MCF 10A (cell line): ENCODE results near the gene PDE4D. TPM values are rescaled to one million over a fixed set of nuclear protein-coding genes. Genes with fewer than 3 reads are reported as not detected.

Experiments
- BruUV-seq: library from RNA; stranded (reverse); fragments of 400-500 nt; replicated peaks from 2 replicates; lab custom pipeline; 2021; lab: Mats Ljungman, UMichigan
- CTCF ChIA-PET: fragments of 300-600 bp; sonication (Branson Sonifier 250); formaldehyde crosslinking; extraction: SDS; loops from one replicate; lab custom pipeline; 2021; ENCODE audit warnings: antibody characterized with exemption, inconsistent platforms; lab: Yijun Ruan, JAX
- POLR2A ChIA-PET: fragments of 300-600, 350-650 bp; sonication (Branson Sonifier 250); formaldehyde crosslinking; extraction: SDS; loops from one replicate; lab custom pipeline; 2020; ENCODE audit warnings: antibody characterized with exemption, inconsistent platforms; lab: Yijun Ruan, JAX
- DNase-seq: peaks from one replicate; pipeline ENCODE4 v3.0.0-alpha.2; 2018; ENCODE audit not compliant: unreplicated experiment
- H3K27ac Mint-ChIP-seq: one replicate; pipeline ENCODE4 v1.8.0; 2022; ENCODE audit warnings: mild to moderate bottlenecking, low read depth, mixed read lengths; ENCODE audit not compliant: unreplicated experiment
- H3K27me3 Mint-ChIP-seq: one replicate; pipeline ENCODE4 v1.8.0; 2022; ENCODE audit warnings: mixed read lengths; ENCODE audit not compliant: insufficient read depth, unreplicated experiment
- H3K36me3 Mint-ChIP-seq: one replicate; pipeline ENCODE4 v1.8.0; 2022; ENCODE audit warnings: mild to moderate bottlenecking, moderate library complexity, mixed read lengths; ENCODE audit not compliant: insufficient read depth, unreplicated experiment
- H3K4me1 Mint-ChIP-seq: one replicate; pipeline ENCODE4 v1.8.0; 2022; ENCODE audit warnings: mixed read lengths; ENCODE audit not compliant: insufficient read depth, unreplicated experiment
- H3K4me3 Mint-ChIP-seq: one replicate; pipeline ENCODE4 v1.8.0; 2022; ENCODE audit warnings: mild to moderate bottlenecking, moderate library complexity, mixed read lengths; ENCODE audit not compliant: unreplicated experiment
- H3K9me3 Mint-ChIP-seq: one replicate; pipeline ENCODE4 v1.8.0; 2022; ENCODE audit warnings: mixed read lengths; ENCODE audit not compliant: unreplicated experiment
- intact Hi-C: fragments of 100-400 bp; cut with micrococcal nuclease; formaldehyde crosslinking; loops from 2 replicates; pipeline ENCODE4 v1.14.1; 2022
- total RNA-seq: library from RNA; stranded (reverse); gene quantifications from 2 replicates; pipeline ENCODE4 v1.2.3, GENCODE V29; 2022
- TF ChIP-seq, protein P1 (sequence below): fragments of 200-600 bp; IDR thresholded peaks from one replicate; pipeline ENCODE4 v1.8.0; 2022; ENCODE audit warnings: antibody characterized with exemption, mild to moderate bottlenecking; ENCODE audit not compliant: unreplicated experiment

PDE4D gene
- total RNA-seq, 1 experiment from 2014 or later: 85.0 TPM

GRCh38 chr5:59873113-59873512 is 20.4 kb downstream of the PDE4D start:
- CTCF ChIA-PET: no interaction called here
- no peaks in the 10 kb centered on the region for H3K9me3 Mint-ChIP-seq
- no peak for DNase-seq
- no TSS peak for BruUV-seq
- H3K36me3 Mint-ChIP-seq: no peaks in the 10 kb centered on the region
- no peak overlapping the region for H3K4me3 Mint-ChIP-seq
- POLR2A ChIA-PET: no interaction called here
- peaks cover 98% of the 10 kb centered on the region for H3K27me3 Mint-ChIP-seq
- TF ChIP-seq, protein P1, sequence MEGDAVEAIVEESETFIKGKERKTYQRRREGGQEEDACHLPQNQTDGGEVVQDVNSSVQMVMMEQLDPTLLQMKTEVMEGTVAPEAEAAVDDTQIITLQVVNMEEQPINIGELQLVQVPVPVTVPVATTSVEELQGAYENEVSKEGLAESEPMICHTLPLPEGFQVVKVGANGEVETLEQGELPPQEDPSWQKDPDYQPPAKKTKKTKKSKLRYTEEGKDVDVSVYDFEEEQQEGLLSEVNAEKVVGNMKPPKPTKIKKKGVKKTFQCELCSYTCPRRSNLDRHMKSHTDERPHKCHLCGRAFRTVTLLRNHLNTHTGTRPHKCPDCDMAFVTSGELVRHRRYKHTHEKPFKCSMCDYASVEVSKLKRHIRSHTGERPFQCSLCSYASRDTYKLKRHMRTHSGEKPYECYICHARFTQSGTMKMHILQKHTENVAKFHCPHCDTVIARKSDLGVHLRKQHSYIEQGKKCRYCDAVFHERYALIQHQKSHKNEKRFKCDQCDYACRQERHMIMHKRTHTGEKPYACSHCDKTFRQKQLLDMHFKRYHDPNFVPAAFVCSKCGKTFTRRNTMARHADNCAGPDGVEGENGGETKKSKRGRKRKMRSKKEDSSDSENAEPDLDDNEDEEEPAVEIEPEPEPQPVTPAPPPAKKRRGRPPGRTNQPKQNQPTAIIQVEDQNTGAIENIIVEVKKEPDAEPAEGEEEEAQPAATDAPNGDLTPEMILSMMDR: no peak
- H3K4me1 Mint-ChIP-seq: no peaks in the 10 kb centered on the region
- intact Hi-C loops: no loop called here
- no peak overlapping the region for H3K27ac Mint-ChIP-seq

DNA sequence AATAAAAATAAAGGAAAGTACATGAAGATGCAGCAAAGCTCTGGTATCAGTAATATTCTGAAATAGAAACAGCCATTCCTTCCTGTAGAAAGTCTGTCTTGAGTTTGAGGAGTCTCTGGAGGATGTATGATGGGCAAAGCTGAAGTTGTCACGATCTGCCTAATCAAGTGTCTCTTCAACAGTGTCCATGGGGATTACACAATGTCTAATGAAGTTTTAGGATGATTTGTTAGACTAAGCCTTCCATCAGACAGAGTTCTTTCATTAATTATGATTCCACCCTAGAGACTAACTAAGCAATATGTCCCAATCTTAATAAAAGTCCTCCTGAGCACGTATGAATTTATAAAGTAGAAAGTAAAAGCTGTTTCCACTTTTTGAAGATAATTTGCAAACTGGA is 26.9 kb downstream of the PDE4D start:
- no TSS peak for BruUV-seq
- Mint-ChIP-seq H3K36me3 (no peaks in the 10 kb centered on the region), H3K4me3 (no peak overlapping the region), H3K4me1 (no peaks in the 10 kb centered on the region), H3K27ac (no peak overlapping the region), H3K9me3 (no peaks in the 10 kb centered on the region), H3K27me3 (peaks cover 92% of the 10 kb centered on the region)
- intact Hi-C loops: no loop called here
- TF ChIP-seq, protein P1: no peak
- no peak for DNase-seq
- ChIA-PET CTCF (no interaction called here), POLR2A (no interaction called here)

DNA sequence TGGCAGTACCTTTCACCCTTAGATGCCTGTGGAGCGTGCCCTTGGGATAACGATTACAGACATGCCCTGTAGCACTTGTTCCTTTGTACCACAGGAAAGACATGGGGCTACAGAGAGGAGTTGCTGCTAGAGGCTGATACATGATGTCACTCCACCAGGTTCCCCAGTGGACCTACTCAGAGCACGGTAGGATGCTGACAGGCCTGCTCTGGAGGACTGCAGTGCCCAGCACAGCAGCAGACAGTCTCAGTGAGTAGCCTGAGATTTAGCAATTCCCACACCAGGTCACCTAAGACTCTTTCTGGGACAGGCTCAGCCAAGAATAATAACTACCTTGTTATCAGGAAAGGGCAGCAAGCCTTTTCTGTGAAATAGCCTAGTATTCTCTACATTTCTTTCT is 28.8 kb downstream of the PDE4D start:
- H3K27me3 Mint-ChIP-seq: peaks cover 90% of the 10 kb centered on the region
- no peak overlapping the region for H3K27ac Mint-ChIP-seq
- ChIA-PET CTCF (interaction anchor here (0.6 kb wide), 1 partner anchor 1035 kb away, joined by 3 read pairs; no protein-coding TSS in a partner anchor), POLR2A (interaction anchor here (0.6 kb wide), 1 partner anchor 143 kb away, joined by 5 read pairs; no protein-coding TSS in a partner anchor)
- intact Hi-C loops: no loop called here
- H3K4me1 Mint-ChIP-seq: no peaks in the 10 kb centered on the region
- DNase-seq: no peak
- H3K36me3 Mint-ChIP-seq: no peaks in the 10 kb centered on the region
- TF ChIP-seq, protein P1: no peak
- H3K4me3 Mint-ChIP-seq: no peak overlapping the region
- H3K9me3 Mint-ChIP-seq: no peaks in the 10 kb centered on the region
- BruUV-seq: no TSS peak

DNA sequence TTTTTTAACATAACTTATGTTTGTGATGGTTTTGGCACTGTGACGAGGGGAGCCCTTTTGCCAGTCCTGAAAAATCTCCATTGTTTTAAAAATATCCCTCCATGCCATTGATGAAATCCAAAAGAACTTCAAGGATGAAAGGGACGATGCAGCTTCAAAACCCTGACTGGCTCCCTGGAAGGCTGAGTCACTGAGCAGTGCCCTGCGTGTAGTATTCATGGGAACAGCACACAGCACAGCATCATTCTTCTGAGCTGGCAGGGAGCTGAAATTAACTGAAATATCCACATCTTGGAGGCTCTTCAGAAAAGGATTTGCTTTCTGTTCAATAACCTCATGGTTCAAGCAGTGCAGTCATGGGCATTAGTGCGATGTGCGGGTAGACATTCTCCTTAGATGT is 29.7 kb downstream of the PDE4D start:
- intact Hi-C loops: no loop called here
- TF ChIP-seq, protein P1: no peak
- no peak overlapping the region for H3K27ac Mint-ChIP-seq
- POLR2A ChIA-PET: no interaction called here
- no peaks in the 10 kb centered on the region for H3K4me1 Mint-ChIP-seq
- no TSS peak for BruUV-seq
- H3K36me3 Mint-ChIP-seq: no peaks in the 10 kb centered on the region
- peaks cover 90% of the 10 kb centered on the region for H3K27me3 Mint-ChIP-seq
- CTCF ChIA-PET: interaction anchor here (0.6 kb wide), 1 partner anchor 1034 kb away, joined by 3 read pairs; no protein-coding TSS in a partner anchor
- H3K4me3 Mint-ChIP-seq: no peak overlapping the region
- no peak for DNase-seq
- H3K9me3 Mint-ChIP-seq: no peaks in the 10 kb centered on the region
